ENCODE results near the gene C16orf95.

Gene C16orf95

DNA sequence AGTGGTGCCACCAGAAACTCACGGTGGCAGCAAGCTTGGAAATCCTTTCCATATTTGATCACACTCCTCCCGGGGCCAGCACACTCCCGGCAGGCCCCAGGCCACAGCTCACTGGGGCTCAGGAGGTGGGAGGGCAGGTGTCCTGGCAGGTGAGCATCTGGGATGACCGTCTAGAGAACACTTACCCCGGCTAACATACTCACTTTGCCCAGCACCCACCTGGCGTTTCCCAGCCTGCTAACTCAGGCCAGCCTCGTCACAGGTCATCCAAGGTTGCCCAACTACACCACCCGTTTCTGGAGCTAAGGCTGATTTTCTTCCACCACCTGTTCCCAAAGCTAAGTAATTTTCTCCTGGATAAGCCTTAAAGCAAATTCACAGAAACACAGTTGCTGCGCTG lies 41.5 kb upstream of the C16orf95 start:
- no peaks in the 10 kb centered on the region for H3K4me1 ChIP-seq (ENCODE audit: insufficient read depth, poor library complexity, severe bottlenecking)
- no peak for TF ChIP-seq CTCF (IDR thresholded peaks at IDR 0.05; ENCODE audit: poor library complexity, severe bottlenecking)

GRCh38 chr16:87358250-87358649 lies 41.1 kb upstream of the C16orf95 start:
- H3K27me3 ChIP-seq (ENCODE audit: insufficient read depth, poor library complexity, severe bottlenecking) = no peaks in the 10 kb centered on the region
- H3K36me3 ChIP-seq (ENCODE audit: low read depth) = peaks cover 43% of the 10 kb centered on the region
- H3K27ac ChIP-seq (ENCODE audit: poor library complexity, severe bottlenecking) = no peak overlapping the region
- no peak overlapping the region for H3K4me3 ChIP-seq (ENCODE audit: severe bottlenecking)
- DNase-seq (ENCODE audit: low spot score) = no peak
- H3K4me1 ChIP-seq (ENCODE audit: insufficient read depth, poor library complexity, severe bottlenecking) = no peaks in the 10 kb centered on the region
- no peaks in the 10 kb centered on the region for H3K9me3 ChIP-seq (ENCODE audit: severe bottlenecking)
- TF ChIP-seq CTCF (IDR thresholded peaks at IDR 0.05; ENCODE audit: poor library complexity, severe bottlenecking) = no peak
- ATAC-seq (ENCODE audit: low read depth) = no peak

More for the DNA sequence above, 41.5 kb upstream of the C16orf95 start:
- H3K27me3 ChIP-seq (ENCODE audit: insufficient read depth, poor library complexity, severe bottlenecking) = no peaks in the 10 kb centered on the region
- DNase-seq (ENCODE audit: low spot score) = no peak
- H3K36me3 ChIP-seq (ENCODE audit: low read depth) = peaks cover 43% of the 10 kb centered on the region
- no peak overlapping the region for H3K27ac ChIP-seq (ENCODE audit: poor library complexity, severe bottlenecking)
- no peak overlapping the region for H3K4me3 ChIP-seq (ENCODE audit: severe bottlenecking)
- no peak for ATAC-seq (ENCODE audit: low read depth)
- H3K9me3 ChIP-seq (ENCODE audit: severe bottlenecking) = no peaks in the 10 kb centered on the region

DNA sequence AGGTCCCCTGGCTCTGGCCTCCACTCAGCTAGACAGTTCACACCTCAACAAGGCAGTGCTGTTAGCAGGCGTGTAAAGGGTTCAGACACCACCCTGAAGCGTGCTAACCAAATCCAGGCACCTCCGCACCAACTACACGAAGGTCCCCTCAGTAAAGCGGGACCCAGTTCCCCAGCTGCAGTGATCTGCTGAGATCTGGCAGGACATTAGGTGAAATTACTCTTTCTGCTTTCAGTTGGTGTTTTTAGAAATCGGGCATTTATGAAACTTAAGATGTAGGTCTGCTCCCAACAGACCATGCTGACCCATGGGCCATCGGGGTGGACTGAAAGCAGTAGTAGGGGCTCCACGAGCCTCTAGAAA lies 39.3 kb upstream of the C16orf95 start:
- Histone ChIP-seq H3K4me1 (ENCODE audit: insufficient read depth, poor library complexity, severe bottlenecking) (no peaks in the 10 kb centered on the region), H3K27ac (ENCODE audit: poor library complexity, severe bottlenecking) (no peak overlapping the region), H3K27me3 (ENCODE audit: insufficient read depth, poor library complexity, severe bottlenecking) (no peaks in the 10 kb centered on the region), H3K36me3 (ENCODE audit: low read depth) (peaks cover 33% of the 10 kb centered on the region), H3K4me3 (ENCODE audit: severe bottlenecking) (no peak overlapping the region), H3K9me3 (ENCODE audit: severe bottlenecking) (no peaks in the 10 kb centered on the region)
- ATAC-seq (ENCODE audit: low read depth) (no peak), DNase-seq (ENCODE audit: low spot score) (no peak)
- no peak for TF ChIP-seq CTCF (IDR thresholded peaks at IDR 0.05; ENCODE audit: poor library complexity, severe bottlenecking)

GRCh38 chr16:87353613-87354012 lies 36.4 kb upstream of the C16orf95 start:
- H3K27ac ChIP-seq (ENCODE audit: poor library complexity, severe bottlenecking) = no peak overlapping the region
- no peak overlapping the region for H3K4me3 ChIP-seq (ENCODE audit: severe bottlenecking)
- no peaks in the 10 kb centered on the region for H3K9me3 ChIP-seq (ENCODE audit: severe bottlenecking)
- ATAC-seq (ENCODE audit: low read depth) = no peak
- no peaks in the 10 kb centered on the region for H3K4me1 ChIP-seq (ENCODE audit: insufficient read depth, poor library complexity, severe bottlenecking)
- no peak for TF ChIP-seq CTCF (IDR thresholded peaks at IDR 0.05; ENCODE audit: poor library complexity, severe bottlenecking)
- H3K36me3 ChIP-seq (ENCODE audit: low read depth) = peaks cover 20% of the 10 kb centered on the region
- DNase-seq (ENCODE audit: low spot score) = no peak
- H3K27me3 ChIP-seq (ENCODE audit: insufficient read depth, poor library complexity, severe bottlenecking) = no peaks in the 10 kb centered on the region

DNA sequence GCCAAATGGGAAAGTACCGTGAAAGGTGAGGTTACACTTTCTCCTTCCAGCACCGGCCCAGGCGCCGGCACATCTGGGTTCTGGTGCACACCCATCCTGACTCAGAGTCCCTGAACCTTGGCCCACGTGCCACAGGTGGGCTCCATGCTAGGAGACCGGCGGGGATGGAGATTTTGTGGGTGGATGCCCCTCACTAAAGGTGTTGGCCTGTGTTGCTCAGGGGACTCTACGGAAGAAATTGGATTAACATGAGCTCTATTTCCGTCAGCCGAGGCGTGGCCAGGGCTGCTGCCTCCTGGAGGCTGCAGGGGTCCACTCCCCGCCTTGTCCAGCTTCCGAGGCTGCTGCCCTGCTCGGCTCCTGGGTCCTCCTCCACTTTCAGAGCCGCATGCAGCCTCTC lies 35.6 kb upstream of the C16orf95 start:
- H3K9me3 ChIP-seq (ENCODE audit: severe bottlenecking) = no peaks in the 10 kb centered on the region
- no peak overlapping the region for H3K4me3 ChIP-seq (ENCODE audit: severe bottlenecking)
- ATAC-seq (ENCODE audit: low read depth) = no peak
- H3K4me1 ChIP-seq (ENCODE audit: insufficient read depth, poor library complexity, severe bottlenecking) = no peaks in the 10 kb centered on the region
- H3K27ac ChIP-seq (ENCODE audit: poor library complexity, severe bottlenecking) = no peak overlapping the region
- TF ChIP-seq CTCF (IDR thresholded peaks at IDR 0.05; ENCODE audit: poor library complexity, severe bottlenecking) = no peak
- no peaks in the 10 kb centered on the region for H3K27me3 ChIP-seq (ENCODE audit: insufficient read depth, poor library complexity, severe bottlenecking)
- H3K36me3 ChIP-seq (ENCODE audit: low read depth) = peaks cover 13% of the 10 kb centered on the region
- DNase-seq (ENCODE audit: low spot score) = no peak

Measured in RWPE2 (cell line).